ENCODE measurements around the gene KCNAB1.
"Not testable (repeated sequence)": the region's sequence is repeated elsewhere in the genome, so short reads cannot be mapped to it uniquely, and the experiment has no call there.

Gene KCNAB1

DNA sequence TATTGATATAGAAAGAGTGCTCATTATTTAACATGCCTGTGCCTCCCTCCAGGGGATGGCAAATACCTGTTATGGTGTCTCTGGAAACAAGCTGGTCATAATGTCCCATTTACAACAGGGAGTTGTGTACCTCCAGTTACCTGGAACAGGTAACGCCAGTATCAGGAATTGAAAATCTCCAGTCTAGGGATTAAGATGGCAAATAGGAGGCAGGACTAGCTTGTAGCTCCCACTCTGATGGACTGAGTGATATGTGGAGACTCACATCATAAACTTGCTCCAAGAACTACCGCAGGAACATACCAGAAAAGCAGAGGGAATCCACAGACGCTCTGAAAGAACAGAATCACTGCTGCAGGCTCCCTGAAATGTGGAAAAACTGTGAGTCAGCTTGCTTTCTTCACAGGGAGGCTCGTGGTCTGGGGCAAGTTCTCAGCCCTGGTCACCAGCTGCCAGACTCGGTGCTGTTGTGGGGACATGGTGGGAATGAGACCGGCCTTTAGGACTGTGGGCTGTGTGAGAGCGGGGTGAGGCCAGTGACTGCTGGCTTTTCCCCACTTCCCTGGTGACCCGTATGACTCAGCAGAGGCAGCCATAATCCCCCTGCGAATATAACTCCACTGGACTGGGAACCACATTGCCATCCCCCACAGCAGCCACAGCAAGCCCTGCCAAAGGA lies 97.4 kb downstream of the KCNAB1 start:
- no peak for DNase-seq (ENCODE audit: low read depth in 2 of 2)

DNA sequence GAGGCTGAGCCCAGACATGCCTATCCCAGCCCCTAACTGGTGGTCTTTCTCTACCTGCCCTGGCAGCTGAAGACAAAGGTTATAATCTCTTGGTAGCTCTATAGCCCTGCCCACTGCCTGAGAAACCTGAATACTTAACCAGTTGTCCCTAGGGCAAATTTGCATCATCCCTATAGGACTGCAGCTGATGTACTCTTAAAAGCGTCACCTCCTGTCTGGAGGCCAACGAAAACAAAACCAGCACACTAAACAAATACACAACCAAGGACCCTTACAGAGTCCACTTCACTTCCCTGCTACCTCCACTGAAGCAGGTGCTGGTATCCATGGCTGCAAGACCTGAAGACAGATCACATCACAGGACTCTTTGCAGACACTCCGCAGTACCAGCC lies 98.0 kb downstream of the KCNAB1 start:
- no peak for DNase-seq (ENCODE audit: low read depth in 2 of 2)

DNA sequence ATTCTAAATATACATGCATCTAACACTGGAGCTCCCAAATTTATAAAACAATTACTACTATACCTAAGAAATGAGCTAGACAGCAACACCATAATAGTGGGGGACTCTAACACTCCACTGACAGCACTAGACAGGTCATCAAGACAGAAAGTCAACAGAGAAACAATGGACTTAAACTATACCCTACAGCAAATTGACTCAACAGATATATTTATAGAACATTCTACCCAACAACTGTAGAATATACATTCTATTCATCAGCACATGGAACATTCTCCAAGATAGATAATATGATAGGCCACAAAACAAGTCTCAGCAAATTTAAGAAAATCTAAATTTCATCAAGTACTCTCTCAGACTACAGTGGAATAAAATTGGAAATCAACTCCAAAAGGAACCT lies 102.0 kb downstream of the KCNAB1 start:
- not testable (repeated sequence) for DNase-seq (ENCODE audit: low read depth in 2 of 2)

DNA sequence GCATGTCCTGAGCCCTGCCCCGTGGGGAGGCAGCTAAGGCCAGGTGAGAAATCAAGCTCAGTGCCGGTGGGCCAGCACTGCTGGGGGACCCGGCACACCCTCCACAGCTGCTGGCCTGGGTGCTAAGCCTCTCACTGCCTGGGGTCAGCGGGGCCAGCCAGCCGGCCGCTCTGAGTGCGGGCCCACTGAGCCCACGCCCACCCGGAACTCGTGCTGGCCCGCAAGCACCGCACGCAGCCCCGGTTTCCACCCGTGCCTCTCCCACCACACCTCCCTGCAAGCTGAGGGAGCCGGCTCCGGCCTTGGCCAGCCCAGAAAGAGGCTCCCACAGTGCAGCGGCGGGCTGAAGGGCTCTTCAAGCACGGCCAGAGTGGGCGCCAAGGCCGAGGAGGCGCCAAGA lies 103.7 kb downstream of the KCNAB1 start:
- not testable (repeated sequence) for DNase-seq (ENCODE audit: low read depth in 2 of 2)

DNA sequence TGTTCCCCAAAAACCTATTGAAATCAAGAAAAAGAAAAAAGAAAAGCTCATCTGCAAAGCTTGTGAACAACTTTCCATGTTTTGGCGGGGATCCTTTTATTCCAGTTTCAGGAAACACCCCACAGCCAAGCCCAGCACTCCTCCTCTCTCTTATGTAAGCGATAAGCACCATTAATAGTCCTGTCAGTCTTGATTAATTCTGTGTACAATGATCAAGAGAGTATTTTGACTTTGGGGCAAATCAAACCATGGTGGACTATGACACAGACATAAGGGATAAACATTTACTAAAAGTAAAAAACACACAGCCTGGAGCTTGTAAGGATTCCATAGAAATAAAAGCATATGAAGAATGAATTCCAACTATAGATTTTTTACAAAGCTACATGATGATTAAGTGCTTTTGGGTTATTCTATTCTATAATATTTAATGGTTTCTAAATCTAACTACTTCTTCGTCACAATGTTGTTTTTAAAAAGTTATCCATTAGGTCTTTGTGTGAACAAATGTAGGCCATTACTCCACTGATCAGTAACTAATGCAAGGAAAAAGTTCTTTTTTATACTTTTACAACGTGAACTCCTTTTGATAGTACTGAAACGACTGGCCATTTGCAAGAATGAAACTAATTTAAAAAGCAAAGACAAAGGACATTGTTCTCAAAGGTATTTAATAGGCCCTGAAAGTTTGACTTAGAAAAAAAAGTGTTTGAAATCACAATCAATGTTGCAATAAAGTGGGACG lies 106.5 kb downstream of the KCNAB1 start:
- DNase-seq (ENCODE audit: low read depth in 2 of 2): no peak

DNA sequence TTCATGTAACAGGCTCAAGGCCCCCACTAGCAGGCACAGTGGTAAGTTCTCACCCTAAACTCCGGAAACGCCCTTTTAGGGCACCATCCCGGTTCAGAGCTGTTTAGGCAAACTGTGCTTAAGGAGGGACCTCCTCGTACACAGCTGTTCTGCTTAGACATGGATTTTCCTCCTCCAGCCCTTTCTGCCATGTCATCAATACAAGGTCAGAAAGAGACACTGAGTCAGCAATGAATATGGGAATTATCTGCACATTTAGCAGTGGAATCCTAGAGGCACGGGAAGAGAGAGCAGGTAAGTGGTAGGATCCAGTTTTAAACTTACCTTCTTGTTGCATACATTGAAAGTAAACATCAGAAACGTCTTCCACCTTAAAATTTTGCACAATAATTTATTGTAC lies 107.3 kb downstream of the KCNAB1 start:
- no peak for DNase-seq (ENCODE audit: low read depth in 2 of 2)

DNA sequence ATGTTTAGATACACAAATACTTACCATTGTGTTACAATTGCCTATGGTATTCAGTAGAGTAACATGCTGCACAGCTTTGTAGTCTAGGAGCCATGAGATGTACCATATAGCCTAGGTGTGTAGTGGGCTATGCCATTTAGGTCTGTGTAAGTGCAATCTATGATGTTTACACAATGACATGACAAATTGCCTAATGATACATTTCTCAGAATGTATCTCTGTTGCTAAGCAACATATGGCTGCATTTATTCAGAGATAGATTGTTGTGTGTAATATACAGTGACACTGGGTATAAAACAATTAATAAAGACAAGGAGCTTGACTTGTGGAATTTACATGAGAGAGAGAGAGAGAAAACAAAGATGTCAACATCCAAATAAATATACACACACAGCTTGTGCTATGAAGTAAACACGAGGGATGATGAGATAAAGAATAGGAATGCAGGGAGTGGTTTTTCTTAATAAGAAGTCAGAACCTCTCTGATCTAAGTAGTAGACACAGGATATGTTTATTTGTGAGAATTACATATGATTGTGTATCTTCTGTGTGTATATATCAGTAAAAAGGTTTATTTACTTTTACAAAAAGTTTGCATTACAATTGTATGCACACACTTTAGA lies 110.0 kb downstream of the KCNAB1 start:
- DNase-seq (ENCODE audit: low read depth in 2 of 2): no peak

DNA sequence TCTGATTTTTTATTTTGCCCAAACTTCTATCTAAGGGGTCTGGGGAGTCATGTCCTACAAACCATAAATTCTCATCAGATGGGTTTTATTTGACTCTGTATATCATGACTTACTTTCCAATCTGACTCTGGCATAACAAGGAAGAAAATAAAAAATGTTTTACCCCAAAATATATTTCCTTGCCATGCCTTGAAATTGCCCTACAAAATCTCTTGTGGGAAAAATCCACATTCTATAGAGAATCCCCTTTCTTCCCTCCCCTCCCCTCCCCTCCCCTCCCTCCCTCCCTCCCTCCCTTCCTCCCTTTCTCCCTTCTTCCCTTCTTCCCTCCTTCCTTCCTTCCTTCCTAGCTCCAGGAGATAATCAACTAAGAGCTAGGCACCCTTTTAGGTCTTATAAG lies 110.8 kb downstream of the KCNAB1 start:
- DNase-seq (ENCODE audit: low read depth in 2 of 2): not testable (repeated sequence)

DNA sequence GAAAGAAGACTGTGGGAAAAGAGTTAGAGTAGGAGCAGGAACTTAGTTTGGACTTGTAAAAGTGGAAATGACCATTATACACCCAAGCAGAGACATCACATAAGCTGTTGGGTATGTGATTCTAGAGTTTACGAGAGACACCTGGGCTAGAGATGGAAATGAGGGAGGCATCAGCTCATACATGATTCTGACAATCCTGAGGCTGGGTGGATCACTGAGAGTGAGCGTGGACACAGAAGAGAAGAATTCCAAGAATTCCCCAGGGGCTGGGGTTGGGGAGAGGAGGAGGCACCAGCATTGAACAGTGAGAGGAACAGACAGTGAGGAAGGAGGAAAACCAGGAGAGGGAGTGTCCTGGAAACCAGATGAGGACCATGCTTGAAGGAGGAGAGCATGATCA lies 113.5 kb downstream of the KCNAB1 start:
- no peak for DNase-seq (ENCODE audit: low read depth in 2 of 2)

DNA sequence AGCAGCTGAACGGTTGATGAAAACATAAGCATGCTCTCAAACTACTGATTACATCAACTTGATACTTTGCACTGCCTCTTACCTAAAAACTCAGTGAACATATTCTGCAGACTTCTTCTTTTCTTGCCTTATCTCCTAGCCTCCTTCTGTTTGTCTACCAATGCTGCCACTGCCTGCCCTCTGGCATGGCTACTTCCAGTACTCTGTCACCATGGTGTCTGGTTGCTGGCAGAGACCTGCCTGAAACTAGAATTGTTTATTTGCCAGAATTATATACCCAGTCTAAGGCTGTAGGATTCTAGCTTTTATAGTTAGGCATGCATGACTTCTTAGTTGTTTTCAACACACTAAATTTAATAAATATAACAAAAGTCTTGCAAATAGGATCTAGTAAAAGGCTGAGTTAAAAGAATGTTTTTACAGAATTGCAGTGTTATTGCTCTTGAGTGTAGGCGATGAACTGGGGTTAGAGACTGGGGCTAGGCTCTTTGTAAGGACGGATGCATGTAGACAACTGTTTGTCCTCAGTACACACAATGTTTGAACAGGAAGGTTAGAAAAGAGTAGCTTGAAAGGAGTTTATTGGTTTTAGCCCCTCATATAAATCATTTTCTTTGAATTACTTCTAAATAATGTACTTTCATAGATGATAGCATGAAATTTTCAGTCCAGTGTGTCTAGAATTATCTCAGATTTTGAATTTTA lies 116.3 kb downstream of the KCNAB1 start:
- DNase-seq (ENCODE audit: low read depth in 2 of 2): no peak

DNA sequence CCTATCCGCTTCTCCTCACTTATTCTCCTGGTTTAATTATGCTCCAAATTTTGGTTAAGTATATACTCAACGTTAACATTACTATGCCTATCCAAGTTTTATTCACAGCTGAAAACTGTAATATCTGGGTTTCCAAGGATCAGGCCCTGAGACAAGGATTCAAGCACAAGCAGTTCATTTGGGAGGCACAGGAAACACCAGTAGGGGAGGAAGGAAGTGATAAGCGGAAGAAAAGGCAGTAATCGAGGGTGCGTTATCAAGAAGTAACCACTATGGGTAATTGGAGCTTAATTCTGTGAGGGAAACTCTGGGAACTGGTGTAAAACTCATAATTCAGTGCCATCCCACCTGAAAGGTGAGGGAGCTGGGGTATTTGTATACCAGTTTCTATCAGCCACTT lies 120.3 kb downstream of the KCNAB1 start:
- no peak for DNase-seq (ENCODE audit: low read depth in 2 of 2)

DNA sequence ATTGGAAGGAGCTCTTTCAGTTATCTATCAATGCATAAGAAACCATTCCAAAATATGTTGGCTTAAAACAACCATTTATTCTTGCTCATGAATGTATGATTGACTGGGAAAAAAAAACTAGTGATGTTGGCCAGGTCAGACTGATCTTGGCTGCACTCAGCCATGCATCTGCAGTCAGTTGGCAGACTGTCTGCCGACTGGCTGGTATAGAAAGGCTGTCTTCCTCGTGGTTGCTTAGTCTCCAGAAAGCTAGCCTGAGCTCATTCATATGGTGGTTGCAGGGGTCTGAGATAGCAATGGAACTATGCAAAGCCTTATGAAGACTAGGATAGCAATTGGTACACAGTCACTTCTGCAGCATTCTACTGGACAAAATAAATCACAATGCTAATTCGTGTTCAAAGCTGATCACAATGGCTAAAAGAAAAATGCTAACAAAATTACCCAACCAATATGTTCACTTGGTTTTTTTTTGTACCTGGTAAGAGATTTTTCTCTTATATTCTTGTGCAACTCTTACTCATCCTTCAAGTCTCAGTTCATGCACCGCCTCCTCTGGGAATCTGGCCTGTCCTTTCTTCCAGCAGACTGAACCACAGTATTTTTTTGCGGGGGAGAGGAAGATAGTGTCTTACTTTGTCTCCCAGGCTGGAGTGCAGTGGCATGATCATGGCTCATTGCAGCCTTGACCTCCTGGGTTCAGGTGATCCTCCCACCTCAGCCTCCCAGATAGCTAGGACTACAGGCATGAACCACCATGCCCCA lies 126.8 kb downstream of the KCNAB1 start:
- no peak for DNase-seq (ENCODE audit: low read depth in 2 of 2)

DNA sequence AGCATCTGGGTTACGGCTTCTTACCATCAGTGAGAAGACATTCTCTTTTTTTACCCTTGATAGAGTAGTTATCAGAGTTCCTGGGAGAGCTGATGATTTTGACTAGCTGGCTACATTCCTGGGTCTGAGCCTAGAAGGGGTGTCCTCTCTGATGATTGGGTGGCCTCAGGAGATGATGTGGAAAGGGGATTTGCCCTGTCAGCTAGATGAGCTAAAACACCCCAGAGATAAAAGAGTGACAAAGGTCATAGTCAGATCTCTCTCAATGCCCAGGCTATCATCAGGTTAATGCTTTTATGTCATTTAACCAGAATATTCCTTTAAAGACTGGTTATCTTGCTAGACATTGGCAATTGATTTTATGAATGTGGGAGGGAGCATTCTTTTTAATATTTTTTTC lies 130.2 kb downstream of the KCNAB1 start:
- DNase-seq (ENCODE audit: low read depth in 2 of 2): no peak

DNA sequence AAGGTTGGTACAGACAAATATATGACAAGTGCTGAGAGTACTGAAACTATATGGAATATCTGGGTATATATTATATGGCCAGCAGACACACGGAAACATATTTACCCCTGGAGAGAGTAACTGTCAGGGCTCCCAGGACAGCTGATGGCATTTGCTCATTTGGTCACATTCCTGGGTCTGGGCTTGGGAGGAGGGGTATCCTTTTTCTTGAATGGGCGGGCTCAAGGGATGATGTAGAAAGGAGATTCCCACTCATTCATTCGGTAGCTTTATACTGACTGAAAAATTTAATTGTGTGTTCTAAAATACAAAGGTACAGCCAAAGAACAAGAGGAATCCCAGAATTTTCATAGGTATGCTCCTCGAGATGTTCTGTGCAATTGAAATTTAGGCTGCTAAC lies 131.0 kb downstream of the KCNAB1 start:
- no peak for DNase-seq (ENCODE audit: low read depth in 2 of 2)

DNA sequence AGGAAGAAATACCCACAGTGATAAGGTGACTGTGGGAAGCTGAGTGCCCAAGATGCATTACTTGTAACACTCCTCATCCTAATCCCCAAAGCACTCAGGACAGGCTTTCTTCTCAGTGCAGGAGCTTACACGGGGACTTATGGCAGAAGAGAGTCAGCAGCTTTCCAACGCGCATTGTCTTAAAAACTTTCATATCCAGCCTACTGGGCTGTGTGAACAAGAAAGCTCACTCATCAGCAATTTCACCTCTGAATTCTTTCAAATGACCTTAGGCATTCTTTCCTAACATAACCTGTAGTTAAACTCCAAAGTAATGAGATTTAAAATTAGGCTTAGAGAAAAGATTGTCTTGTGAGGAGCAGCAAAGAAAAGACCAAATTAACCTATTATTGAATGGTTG lies 132.3 kb downstream of the KCNAB1 start:
- no peak for DNase-seq (ENCODE audit: low read depth in 2 of 2)

DNA sequence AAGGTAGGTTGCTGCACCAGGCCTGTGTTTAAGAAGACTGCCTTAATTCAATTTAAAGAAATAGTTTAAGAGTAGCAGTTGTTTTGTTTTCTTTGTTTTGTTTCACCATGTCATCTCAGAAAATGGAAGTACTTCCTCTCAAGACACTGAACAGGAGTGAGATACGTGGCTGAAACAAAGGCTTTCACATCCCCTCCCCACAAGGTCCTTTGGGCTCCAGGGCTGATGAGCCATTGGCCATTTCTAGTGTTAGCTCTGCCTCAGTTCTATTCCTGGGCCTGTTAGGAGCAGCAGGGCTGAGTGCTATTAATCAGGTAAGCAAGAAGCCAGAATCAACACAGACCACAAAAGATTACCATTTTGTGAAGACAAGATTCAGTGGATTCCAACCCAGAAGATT lies 132.8 kb downstream of the KCNAB1 start:
- no peak for DNase-seq (ENCODE audit: low read depth in 2 of 2)

DNA sequence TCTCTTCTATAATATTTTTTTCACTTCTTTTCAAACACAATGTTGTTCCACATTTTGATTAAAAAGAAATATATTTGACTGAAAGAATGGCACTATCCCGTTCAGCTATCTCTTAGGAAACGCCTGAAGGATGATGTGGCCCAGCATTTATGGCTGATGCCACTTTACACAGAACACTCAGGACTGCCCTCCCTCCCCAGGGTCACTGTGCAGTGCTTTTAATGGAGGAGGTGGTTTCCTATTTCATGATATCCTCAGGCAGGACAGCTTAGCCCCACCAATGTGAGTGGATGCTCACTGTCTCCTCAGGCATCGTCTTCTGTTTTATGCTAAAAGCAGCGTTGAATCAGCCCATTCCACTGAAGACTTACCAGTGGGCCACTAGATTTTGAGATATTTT lies 135.9 kb downstream of the KCNAB1 start:
- DNase-seq (ENCODE audit: low read depth in 2 of 2): no peak

DNA sequence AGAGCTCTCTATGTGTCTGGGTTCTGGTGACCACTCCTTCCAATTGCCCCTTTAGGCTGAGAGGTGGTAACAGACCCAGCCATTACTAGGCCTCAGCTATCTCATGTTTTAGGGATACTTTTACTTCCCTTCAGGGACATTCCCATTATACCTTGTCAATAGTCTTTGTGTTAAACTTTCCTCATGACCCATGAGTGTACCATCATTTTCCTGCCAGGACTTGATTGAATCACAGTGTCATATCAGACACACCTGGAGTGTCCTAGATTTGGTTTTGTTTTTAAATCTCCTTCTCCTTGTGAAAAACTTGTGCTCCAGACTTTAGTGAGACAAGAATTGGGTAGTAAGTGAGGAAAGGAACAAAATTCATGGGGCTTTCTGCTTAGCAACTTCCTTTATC lies 136.6 kb downstream of the KCNAB1 start:
- no peak for DNase-seq (ENCODE audit: low read depth in 2 of 2)

DNA sequence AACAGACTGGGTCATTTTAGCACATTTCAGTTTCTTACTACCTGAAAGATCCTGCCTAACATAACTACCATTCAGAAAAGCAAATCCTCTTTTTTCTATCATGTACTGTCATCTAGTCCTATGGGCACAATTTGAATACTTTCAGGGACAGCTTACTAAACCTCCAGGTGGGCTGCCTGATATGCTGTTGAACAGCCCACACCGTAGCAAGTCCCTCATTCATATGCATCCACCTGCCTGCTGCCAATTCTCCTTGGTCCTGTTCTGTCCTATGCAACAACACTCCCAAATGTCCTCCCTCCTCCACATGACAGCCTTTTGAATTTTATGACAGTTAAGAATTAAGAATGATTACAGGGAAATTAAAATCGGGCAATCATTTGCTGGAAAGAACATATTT lies 137.9 kb downstream of the KCNAB1 start:
- no peak for DNase-seq (ENCODE audit: low read depth in 2 of 2)

DNA sequence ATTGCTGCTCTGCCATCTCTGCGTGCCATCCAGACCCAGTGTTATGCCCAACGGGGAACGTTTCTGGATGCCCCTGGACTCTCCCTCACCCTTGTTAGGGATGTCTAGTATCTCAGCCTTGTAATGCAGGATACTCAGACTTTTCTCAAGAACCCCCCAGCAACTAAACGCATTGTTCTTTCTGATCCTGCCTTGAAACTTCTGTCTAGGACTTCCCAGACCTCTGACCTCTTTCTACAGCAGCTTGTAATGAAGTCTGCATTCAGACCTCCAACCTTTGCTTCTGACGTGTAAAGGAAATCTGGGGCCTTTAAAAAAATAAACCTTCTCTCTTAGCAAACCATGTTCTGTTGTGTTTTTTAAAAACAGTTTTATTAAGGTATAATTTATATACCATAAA lies 139.5 kb downstream of the KCNAB1 start:
- no peak for DNase-seq (ENCODE audit: low read depth in 2 of 2)

DNA sequence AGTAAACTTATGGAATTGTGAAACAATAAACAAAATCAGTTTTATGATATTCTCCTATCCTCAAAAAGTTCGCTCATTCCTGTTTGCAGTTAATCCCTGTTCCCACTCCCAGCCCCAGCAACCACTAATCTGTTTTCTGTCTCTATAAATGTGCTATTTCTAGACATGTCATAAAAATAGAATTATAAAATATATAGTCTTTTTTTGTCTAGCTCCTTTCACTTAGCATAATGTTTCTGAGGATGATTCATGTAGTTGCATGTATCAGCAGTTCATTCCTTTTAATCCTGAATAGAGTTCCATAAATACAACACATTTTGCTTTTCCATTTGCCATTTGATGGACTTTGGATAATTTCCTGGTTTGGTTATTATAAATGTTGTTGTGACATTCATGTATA lies 140.0 kb downstream of the KCNAB1 start:
- DNase-seq (ENCODE audit: low read depth in 2 of 2): no peak

DNA sequence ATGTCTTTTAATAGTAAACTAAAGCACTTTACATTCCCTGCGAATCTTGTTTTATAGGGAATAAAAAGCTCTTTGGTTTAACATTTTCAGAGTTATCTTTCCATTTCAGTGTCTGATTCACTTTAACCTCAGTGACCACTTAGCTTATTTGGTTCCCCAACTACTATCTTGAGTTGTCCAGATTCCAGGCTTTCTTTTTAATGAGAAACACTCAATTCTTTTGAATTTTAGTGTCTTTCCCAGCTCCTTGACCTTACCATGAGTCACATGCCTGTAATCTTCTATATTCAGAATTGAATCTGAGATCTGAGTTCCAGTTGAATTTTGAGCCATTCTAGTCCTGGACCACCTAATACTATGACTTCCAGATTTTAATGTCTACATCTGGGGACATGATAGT lies 144.4 kb downstream of the KCNAB1 start:
- DNase-seq (ENCODE audit: low read depth in 2 of 2): no peak

All from activated CD4-positive, alpha-beta T cell treated with anti-CD3 and anti-CD28 coated beads for 24 hours (primary cell).